Calu3 (cell line): ENCODE data around the gene TBXAS1. TPM values are rescaled to one million over a fixed set of nuclear protein-coding genes. Genes with fewer than 3 reads are reported as not detected.

Source experiments
- BruUV-seq: library from RNA; stranded (reverse); fragments of 400-500 nt; replicated peaks from 2 replicates; lab custom pipeline; 2021; lab: Mats Ljungman, UMichigan
- CTCF ChIA-PET: fragments of 300-600 bp; sonication (Branson Sonifier 250); formaldehyde crosslinking; loops from one replicate; lab custom pipeline; 2022; ENCODE audit warnings: antibody characterized with exemption; lab: Charles Lee
- DNase-seq: peaks from one replicate; pipeline ENCODE4 v3.0.0; 2022
- H3K27ac Mint-ChIP-seq: one replicate; pipeline ENCODE4 v1.8.0; 2022; ENCODE audit warnings: mixed read lengths; ENCODE audit not compliant: unreplicated experiment
- H3K27me3 Mint-ChIP-seq: one replicate; pipeline ENCODE4 v1.8.0; 2022; ENCODE audit warnings: mixed read lengths; ENCODE audit not compliant: unreplicated experiment
- H3K36me3 Mint-ChIP-seq: one replicate; pipeline ENCODE4 v1.8.0; 2022; ENCODE audit warnings: mild to moderate bottlenecking, moderate library complexity, mixed read lengths; ENCODE audit not compliant: insufficient read depth, unreplicated experiment
- H3K4me1 Mint-ChIP-seq: one replicate; pipeline ENCODE4 v1.8.0; 2022; ENCODE audit warnings: mild to moderate bottlenecking, low read depth, mixed read lengths; ENCODE audit not compliant: unreplicated experiment
- H3K4me3 Mint-ChIP-seq: one replicate; pipeline ENCODE4 v1.8.0; 2022; ENCODE audit warnings: mild to moderate bottlenecking, low read depth, moderate library complexity, mixed read lengths; ENCODE audit not compliant: unreplicated experiment
- H3K9me3 Mint-ChIP-seq: one replicate; pipeline ENCODE4 v1.8.0; 2022; ENCODE audit warnings: low read depth, mixed read lengths; ENCODE audit not compliant: unreplicated experiment
- intact Hi-C: fragments of 100-400 bp; cut with micrococcal nuclease; formaldehyde crosslinking; loops from one replicate; pipeline ENCODE4 v1.10.0; 2022; ENCODE audit not compliant: unreplicated experiment
- total RNA-seq: library from RNA; stranded (reverse); gene quantifications from 2 replicates; pipeline ENCODE4 v1.2.3, GENCODE V29; 2022
- TF ChIP-seq, protein P1 (sequence below): fragments of 200-600 bp; IDR thresholded peaks from one replicate; pipeline ENCODE4 v1.8.0; 2022; ENCODE audit warnings: antibody characterized with exemption; ENCODE audit not compliant: unreplicated experiment

Gene TBXAS1
- total RNA-seq, 1 experiment from 2014 or later, result 33.0 TPM

DNA sequence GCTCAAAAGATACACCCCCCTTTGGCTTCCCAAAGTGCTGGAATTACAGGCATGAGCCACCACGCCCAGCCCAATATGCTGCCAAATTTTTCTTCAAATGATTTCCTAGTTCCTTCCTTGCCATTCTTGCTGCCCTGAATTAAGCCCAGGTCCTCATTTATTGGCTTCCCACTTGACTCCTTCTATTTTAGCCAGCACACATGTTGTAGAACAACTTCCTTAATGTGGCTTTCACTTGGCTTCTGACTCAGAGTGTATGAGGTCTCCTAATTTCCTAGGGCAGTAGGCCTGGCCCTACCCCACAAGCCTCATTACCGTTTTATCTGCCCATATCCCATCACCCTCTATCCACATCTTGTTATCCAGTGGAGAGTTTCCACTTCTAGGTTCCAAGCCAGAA, 29.5 kb upstream of the TBXAS1 start:
- CTCF ChIA-PET, result no interaction called here
- TF ChIP-seq, protein P1, sequence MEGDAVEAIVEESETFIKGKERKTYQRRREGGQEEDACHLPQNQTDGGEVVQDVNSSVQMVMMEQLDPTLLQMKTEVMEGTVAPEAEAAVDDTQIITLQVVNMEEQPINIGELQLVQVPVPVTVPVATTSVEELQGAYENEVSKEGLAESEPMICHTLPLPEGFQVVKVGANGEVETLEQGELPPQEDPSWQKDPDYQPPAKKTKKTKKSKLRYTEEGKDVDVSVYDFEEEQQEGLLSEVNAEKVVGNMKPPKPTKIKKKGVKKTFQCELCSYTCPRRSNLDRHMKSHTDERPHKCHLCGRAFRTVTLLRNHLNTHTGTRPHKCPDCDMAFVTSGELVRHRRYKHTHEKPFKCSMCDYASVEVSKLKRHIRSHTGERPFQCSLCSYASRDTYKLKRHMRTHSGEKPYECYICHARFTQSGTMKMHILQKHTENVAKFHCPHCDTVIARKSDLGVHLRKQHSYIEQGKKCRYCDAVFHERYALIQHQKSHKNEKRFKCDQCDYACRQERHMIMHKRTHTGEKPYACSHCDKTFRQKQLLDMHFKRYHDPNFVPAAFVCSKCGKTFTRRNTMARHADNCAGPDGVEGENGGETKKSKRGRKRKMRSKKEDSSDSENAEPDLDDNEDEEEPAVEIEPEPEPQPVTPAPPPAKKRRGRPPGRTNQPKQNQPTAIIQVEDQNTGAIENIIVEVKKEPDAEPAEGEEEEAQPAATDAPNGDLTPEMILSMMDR, result no peak

DNA sequence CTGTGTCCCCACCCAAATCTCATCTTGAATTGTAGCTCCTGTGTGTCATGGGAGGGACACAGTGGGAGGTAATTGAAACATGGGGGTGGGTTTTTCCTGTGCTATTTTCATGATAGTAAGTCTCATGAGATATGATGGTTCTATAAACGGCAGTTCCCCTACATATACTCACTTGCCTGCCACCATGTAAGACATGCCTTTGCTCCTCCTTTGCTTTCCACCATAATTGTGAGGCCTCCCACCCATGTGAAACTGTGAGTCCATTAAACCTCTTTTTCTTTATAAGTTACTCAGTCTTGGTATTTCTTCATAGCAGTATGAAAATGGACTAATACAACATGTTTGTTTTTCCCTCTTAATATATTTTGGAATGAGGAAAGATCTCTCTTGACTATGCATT, 24.5 kb upstream of the TBXAS1 start:
- CTCF ChIA-PET, result no interaction called here
- no peak overlapping the region for H3K4me3 Mint-ChIP-seq
- H3K4me1 Mint-ChIP-seq, result no peaks in the 10 kb centered on the region
- H3K27ac Mint-ChIP-seq, result no peak overlapping the region
- no peak for DNase-seq
- BruUV-seq, result no TSS peak
- peaks cover 7% of the 10 kb centered on the region for H3K9me3 Mint-ChIP-seq
- H3K27me3 Mint-ChIP-seq, result no peaks in the 10 kb centered on the region
- peaks cover 8% of the 10 kb centered on the region for H3K36me3 Mint-ChIP-seq
- TF ChIP-seq, protein P1, result no peak
- intact Hi-C loops, result no loop called here

More for the DNA sequence above, 29.5 kb upstream of the TBXAS1 start:
- no peak for DNase-seq
- Mint-ChIP-seq H3K27ac (no peak overlapping the region), H3K36me3 (no peaks in the 10 kb centered on the region), H3K4me1 (no peaks in the 10 kb centered on the region), H3K27me3 (no peaks in the 10 kb centered on the region), H3K9me3 (peaks cover 8% of the 10 kb centered on the region), H3K4me3 (no peak overlapping the region)
- BruUV-seq, result no TSS peak
- intact Hi-C loops, result no loop called here

DNA sequence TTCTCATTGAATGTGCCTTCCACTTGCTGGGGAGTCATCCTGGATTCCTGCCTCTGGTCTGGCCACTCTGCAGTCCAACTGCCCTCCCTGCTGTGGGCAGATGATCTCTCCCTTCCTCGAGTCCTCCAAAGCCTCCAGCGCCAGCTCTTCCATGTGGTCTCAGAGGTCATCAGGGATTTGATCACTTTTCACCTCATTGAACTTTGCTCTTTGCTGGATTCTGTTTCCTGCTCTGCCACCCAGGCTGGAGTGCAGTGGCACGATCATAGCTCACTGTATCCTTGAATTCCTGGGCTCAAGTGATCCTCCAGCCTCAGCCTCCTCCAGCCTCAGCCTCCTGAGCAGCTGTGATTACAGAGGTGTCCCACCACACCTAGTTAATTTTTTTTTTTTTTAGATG, 22.1 kb upstream of the TBXAS1 start:
- H3K4me3 Mint-ChIP-seq, result no peak overlapping the region
- CTCF ChIA-PET, result no interaction called here
- no peaks in the 10 kb centered on the region for H3K27me3 Mint-ChIP-seq
- H3K9me3 Mint-ChIP-seq, result peaks cover 7% of the 10 kb centered on the region
- TF ChIP-seq, protein P1, result no peak
- no peak overlapping the region for H3K27ac Mint-ChIP-seq
- BruUV-seq, result no TSS peak
- H3K36me3 Mint-ChIP-seq, result peaks cover 8% of the 10 kb centered on the region
- no peaks in the 10 kb centered on the region for H3K4me1 Mint-ChIP-seq
- intact Hi-C loops, result no loop called here
- no peak for DNase-seq

DNA sequence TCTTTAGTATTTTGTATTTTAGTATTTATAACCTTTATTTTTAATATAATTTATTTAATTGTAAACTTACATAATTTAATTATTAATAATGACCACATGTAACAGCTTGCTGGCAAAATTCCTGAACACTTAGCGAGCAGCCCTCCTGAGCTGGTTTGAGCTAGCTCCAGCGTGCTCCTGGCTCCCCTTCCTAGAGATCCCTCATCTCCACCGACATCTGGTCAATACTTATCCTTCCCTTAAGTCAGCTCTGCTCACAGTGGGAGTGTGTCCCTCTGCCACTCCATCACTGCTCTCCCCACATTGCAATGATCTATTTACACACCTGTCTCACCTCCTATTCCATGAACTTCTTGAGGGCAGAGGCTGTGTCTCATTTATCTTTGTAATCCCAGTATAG, 20.6 kb upstream of the TBXAS1 start:
- Mint-ChIP-seq H3K9me3 (peaks cover 2% of the 10 kb centered on the region), H3K4me3 (no peak overlapping the region), H3K36me3 (peaks cover 8% of the 10 kb centered on the region), H3K27me3 (no peaks in the 10 kb centered on the region), H3K4me1 (no peaks in the 10 kb centered on the region), H3K27ac (no peak overlapping the region)
- intact Hi-C loops, result no loop called here
- DNase-seq, result no peak
- BruUV-seq, result no TSS peak
- TF ChIP-seq, protein P1, result no peak
- CTCF ChIA-PET, result no interaction called here
